Measurements from ENCODE around the gene RHOD.

RHOD gene

DNA sequence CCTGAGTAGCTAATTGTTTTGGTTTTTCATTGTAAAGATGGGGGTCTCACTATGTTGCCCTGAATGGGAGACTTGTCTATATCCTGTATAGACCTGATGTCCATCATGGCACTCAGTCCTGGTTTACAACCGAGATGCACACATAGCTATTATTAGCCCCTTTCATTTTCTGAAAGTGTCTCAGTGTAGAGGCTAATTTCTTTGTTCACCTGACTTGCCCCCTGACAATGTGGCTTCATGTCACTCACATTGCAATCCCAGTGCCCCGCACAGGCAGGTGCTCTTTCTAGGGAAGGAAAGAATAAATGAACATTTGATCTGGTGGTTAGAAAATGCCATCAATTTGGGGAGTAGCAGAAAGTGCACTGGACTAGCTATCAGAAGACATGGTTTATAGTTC, 49.3 kb downstream of the RHOD start:
- no peak for DNase-seq (ENCODE audit: low read depth in 2 of 2)
- TF ChIP-seq, protein P1, sequence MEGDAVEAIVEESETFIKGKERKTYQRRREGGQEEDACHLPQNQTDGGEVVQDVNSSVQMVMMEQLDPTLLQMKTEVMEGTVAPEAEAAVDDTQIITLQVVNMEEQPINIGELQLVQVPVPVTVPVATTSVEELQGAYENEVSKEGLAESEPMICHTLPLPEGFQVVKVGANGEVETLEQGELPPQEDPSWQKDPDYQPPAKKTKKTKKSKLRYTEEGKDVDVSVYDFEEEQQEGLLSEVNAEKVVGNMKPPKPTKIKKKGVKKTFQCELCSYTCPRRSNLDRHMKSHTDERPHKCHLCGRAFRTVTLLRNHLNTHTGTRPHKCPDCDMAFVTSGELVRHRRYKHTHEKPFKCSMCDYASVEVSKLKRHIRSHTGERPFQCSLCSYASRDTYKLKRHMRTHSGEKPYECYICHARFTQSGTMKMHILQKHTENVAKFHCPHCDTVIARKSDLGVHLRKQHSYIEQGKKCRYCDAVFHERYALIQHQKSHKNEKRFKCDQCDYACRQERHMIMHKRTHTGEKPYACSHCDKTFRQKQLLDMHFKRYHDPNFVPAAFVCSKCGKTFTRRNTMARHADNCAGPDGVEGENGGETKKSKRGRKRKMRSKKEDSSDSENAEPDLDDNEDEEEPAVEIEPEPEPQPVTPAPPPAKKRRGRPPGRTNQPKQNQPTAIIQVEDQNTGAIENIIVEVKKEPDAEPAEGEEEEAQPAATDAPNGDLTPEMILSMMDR (IDR thresholded peaks at IDR 0.05; ENCODE audit: low read depth, low read length): no peak
- H3K4me3 ChIP-seq (replicated peaks in 1 of 2; ENCODE audit: low read depth in 2 of 2, low read length in 2 of 2): no peak overlapping the region

DNA sequence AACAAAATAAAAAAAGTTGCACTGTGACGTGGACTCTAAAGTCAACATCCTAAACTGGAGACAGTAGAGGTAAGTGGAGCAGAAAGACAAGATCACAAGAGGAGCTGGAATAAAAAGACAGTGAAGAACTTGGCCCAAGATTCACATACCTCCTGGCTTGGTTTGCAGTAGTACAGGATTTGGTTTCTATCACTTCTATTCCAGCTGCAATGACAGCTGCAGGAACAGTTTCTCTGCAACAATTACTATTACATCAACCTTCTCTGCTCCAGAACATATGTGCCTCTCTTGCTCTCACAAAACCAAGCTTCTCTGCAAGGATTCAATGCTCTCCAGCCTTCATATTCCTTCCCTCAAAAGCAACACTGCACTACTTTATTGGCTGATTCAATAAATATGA, 54.6 kb downstream of the RHOD start:
- TF ChIP-seq, protein P1 (IDR thresholded peaks at IDR 0.05; ENCODE audit: low read depth, low read length): no peak

DNA sequence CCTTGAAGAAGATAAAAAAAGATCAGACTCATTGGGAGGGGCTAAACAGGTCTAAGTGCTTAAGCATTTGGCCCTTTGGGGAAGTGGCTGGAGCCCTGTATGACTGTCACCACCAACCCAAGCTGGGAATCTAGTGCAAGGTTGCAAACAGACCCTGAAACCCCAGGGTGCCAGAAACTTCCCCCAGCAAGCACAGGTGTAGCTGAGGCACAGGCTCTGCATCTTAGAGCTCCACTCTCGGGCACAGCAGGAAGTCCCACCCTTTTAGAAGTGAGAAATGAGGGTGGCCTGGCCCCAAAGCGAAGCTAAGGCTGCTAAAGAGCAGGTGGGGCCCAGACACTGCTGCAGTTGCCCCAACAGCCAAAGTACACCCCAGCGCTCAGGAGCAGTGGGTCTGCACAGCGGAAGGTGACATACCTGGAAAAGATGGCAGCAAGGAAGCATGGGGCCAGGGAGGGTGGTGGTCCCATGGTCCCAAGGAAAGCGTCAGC, 56.6 kb downstream of the RHOD start:
- H3K4me3 ChIP-seq (replicated peaks in 1 of 2; ENCODE audit: low read depth in 2 of 2, low read length in 2 of 2): no peak overlapping the region
- DNase-seq (ENCODE audit: low read depth in 2 of 2): no peak

More for the DNA sequence above, 54.6 kb downstream of the RHOD start:
- H3K4me3 ChIP-seq (replicated peaks in 1 of 2; ENCODE audit: low read depth in 2 of 2, low read length in 2 of 2): no peak overlapping the region
- peak in 1 of 2 donors; percentile 43 for DNase-seq (ENCODE audit: low read depth in 2 of 2)

DNA sequence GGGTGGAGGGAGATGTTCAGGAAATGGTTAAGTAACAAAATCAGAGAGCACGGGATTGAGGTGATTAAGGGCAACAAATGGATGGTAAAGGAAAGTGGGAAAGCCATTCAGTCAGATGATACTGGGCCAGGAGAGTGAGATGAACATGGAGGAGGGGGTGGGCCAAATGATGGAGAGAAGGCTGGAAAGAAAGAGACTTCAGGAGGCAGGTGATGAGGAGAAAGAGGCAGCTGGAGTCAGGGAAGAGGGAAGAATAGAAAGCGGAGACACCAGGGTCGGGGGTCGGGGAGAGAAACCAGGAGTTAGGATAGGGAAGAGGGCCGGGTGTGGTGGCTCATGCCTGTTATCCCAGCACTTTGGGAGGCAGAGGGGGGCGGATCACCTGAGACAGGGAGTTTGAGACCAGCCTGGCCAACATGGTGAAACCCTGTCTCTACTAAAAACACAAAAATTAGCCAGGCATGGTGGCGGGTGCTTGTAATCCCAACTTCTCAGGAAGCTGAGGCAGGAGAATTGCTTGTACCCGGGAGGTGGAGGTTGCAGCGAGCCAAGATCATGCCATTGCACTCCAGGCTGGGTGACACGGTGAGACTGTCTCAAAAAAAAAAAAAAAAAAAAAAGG, 57.7 kb downstream of the RHOD start:
- no peak overlapping the region for H3K4me3 ChIP-seq (replicated peaks in 1 of 2; ENCODE audit: low read depth in 2 of 2, low read length in 2 of 2)
- no peak for DNase-seq (ENCODE audit: low read depth in 2 of 2)
- TF ChIP-seq, protein P1 (IDR thresholded peaks at IDR 0.05; ENCODE audit: low read depth, low read length): no peak

More for the DNA sequence above, 56.6 kb downstream of the RHOD start:
- TF ChIP-seq, protein P1 (IDR thresholded peaks at IDR 0.05; ENCODE audit: low read depth, low read length): no peak

DNA sequence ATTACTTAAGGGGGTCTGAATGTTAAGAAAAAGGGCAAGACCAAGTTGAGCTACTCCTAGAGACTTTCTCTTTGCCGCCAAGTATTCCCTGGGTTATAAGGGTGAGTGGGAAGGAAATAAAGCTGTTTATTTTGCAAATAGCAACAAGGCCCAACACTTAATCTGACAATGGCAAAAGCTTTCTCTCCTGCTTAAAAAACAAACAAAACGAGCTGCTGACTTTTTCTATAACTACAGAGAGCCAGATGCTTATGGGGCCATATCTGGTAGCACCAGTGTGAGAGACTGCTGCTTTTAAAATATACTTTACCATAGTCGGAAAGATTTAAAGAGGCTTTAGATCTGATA, 60.1 kb downstream of the RHOD start:
- H3K4me3 ChIP-seq (replicated peaks in 1 of 2; ENCODE audit: low read depth in 2 of 2, low read length in 2 of 2): no peak overlapping the region
- no peak for DNase-seq (ENCODE audit: low read depth in 2 of 2)
- TF ChIP-seq, protein P1 (IDR thresholded peaks at IDR 0.05; ENCODE audit: low read depth, low read length): no peak

DNA sequence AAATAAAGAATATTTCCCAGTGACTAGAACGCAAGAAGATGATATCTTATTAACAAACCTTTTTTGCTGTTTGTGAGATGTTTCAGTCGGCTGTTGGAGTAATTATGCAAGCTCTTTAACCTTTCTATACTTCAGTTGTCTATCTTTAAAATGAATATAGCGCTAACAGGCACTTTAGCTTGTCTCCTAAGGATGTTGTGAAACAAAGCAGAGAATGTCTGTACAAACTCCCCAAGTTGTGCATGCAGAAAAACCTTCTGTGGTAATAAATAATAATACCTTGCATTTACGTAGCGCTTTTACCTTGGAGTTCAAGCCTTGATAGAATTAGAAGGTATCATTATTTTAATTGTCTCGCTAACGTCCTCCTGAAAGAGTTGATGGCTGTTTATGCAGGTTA, 60.5 kb downstream of the RHOD start:
- TF ChIP-seq, protein P1 (IDR thresholded peaks at IDR 0.05; ENCODE audit: low read depth, low read length): no peak
- no peak overlapping the region for H3K4me3 ChIP-seq (replicated peaks in 1 of 2; ENCODE audit: low read depth in 2 of 2, low read length in 2 of 2)
- no peak for DNase-seq (ENCODE audit: low read depth in 2 of 2)
